H1 (cell line): ENCODE data around the gene WNT3A. TPM values are rescaled to one million over a fixed set of nuclear protein-coding genes. Genes with fewer than 3 reads are reported as not detected.
A peak's percentile ranks its signal among the peaks of the same experiment; 100 is the strongest.

Source experiments
- CTCF ChIA-PET: fragments of 300-600 bp; sonication (Branson Sonifier 250); formaldehyde crosslinking; loops from one replicate; lab custom pipeline; 2021; ENCODE audit not compliant: partially characterized antibody; lab: Charles Lee
- POLR2A ChIA-PET: fragments of 300-600 bp; sonication (Branson Sonifier 250); formaldehyde crosslinking; loops from one replicate; lab custom pipeline; 2021; ENCODE audit warnings: inconsistent platforms; ENCODE audit not compliant: partially characterized antibody; lab: Charles Lee
- DNase-seq, 2 experiments: peaks; one replicate each; pipeline versions ENCODE4 v3.0.0 to v3.0.0-alpha.2; 2010 to 2022; ENCODE audit warnings: low spot score in 2 of 2, low read depth in 1 of 2, mixed read lengths in 1 of 2
- FAIRE-seq: peaks from 2 replicates; lab custom pipeline; 2011; peaks lifted over from hg19 to GRCh38; lab: Jason Lieb, UNC
- H2AFZ ChIP-seq: 2 replicates; pipeline ENCODE4 v1.8.1; 2012; ENCODE audit warnings: low read length, inconsistent platforms
- H2AK5ac ChIP-seq: 2 replicates; pipeline ENCODE4 v1.6.1; 2013; ENCODE audit warnings: low read depth, low read length
- H2BK120ac ChIP-seq: replicated peaks from 2 replicates; pipeline ENCODE3; 2013; ENCODE audit warnings: low read depth, low read length, inconsistent platforms
- H2BK12ac ChIP-seq: 2 replicates; pipeline ENCODE4 v1.6.1; 2013; ENCODE audit warnings: low read depth, low read length
- H2BK15ac ChIP-seq: 2 replicates; pipeline ENCODE4 v1.6.1; 2013; ENCODE audit warnings: low read length
- H2BK20ac ChIP-seq: 2 replicates; pipeline ENCODE4 v1.6.1; 2013; ENCODE audit warnings: low read length
- H2BK5ac ChIP-seq: 2 replicates; pipeline ENCODE4 v1.6.1; 2013; ENCODE audit warnings: low read depth, low read length
- H3K14ac ChIP-seq: 2 replicates; pipeline ENCODE4 v1.6.1; 2013; ENCODE audit warnings: inconsistent platforms; ENCODE audit not compliant: insufficient read length
- H3K18ac ChIP-seq: 2 replicates; pipeline ENCODE4 v1.6.1; 2013; ENCODE audit warnings: low read length; ENCODE audit errors: extremely low read depth
- H3K23ac ChIP-seq: 2 replicates; pipeline ENCODE4 v1.6.1; 2013; ENCODE audit warnings: inconsistent platforms; ENCODE audit not compliant: insufficient read length
- H3K23me2 ChIP-seq: 2 replicates; pipeline ENCODE4 v1.6.1; 2013; ENCODE audit warnings: low read depth, low read length
- H3K27ac ChIP-seq: 2 replicates; pipeline ENCODE4 v1.6.1; 2011; ENCODE audit warnings: low read depth, low read length, inconsistent platforms
- H3K27me3 ChIP-seq, 4 experiments: replicated peaks in 1 of 4; 1 replicate in 1 of 4; 2 replicates in 3 of 4; pipeline versions ENCODE4 v1.6.1 to v1.8.1; 2011 to 2013; ENCODE audit warnings: low read length in 3 of 4, mild to moderate bottlenecking in 3 of 4, inconsistent platforms in 2 of 4, mixed read lengths in 2 of 4, moderate library complexity in 1 of 4; ENCODE audit not compliant: control insufficient read depth in 3 of 4, insufficient read depth in 3 of 4; ENCODE audit errors: extremely low read depth in 1 of 4
- H3K36me3 ChIP-seq, 4 experiments: 2 replicates each; pipeline versions ENCODE4 v1.6.1 to v1.8.1; 2011 to 2013; ENCODE audit warnings: mild to moderate bottlenecking in 4 of 4, low read length in 3 of 4, moderate library complexity in 2 of 4, control low read depth in 1 of 4, inconsistent platforms in 1 of 4; ENCODE audit not compliant: insufficient read depth in 4 of 4, control insufficient read depth in 2 of 4
- H3K4ac ChIP-seq: replicated peaks from 2 replicates; pipeline ENCODE3; 2013; ENCODE audit warnings: low read length, low read depth, mixed read lengths, inconsistent platforms; ENCODE audit not compliant: insufficient read length
- H3K4me1 ChIP-seq, 4 experiments: replicated peaks in 1 of 4; 1 replicate in 1 of 4; 2 replicates in 3 of 4; pipeline versions ENCODE4 v1.6.1 to v1.8.1; 2011 to 2013; ENCODE audit warnings: low read length in 3 of 4, inconsistent platforms in 2 of 4, mixed read lengths in 1 of 4; ENCODE audit not compliant: insufficient read depth in 4 of 4, control insufficient read depth in 3 of 4
- H3K4me2 ChIP-seq, 2 experiments: 2 replicates each; pipeline versions ENCODE4 v1.6.1 to v1.8.1; 2011 to 2013; ENCODE audit warnings: low read depth in 2 of 2, low read length in 2 of 2, control low read depth in 1 of 2, inconsistent platforms in 1 of 2, mild to moderate bottlenecking in 1 of 2; ENCODE audit not compliant: insufficient read depth in 1 of 2
- H3K4me3 ChIP-seq, 4 experiments: fragments of 200-600, 300-600 bp in 1 of 4; sonication (generic), shearing (Covaris generic), sonication (Bioruptor Twin) in 1 of 4; 2 replicates each; pipeline versions ENCODE4 v1.5.1 to v1.8.1; 2011 to 2016; ENCODE audit warnings: low read length in 4 of 4, low read depth in 3 of 4, control low read depth in 2 of 4, inconsistent platforms in 2 of 4, mild to moderate bottlenecking in 2 of 4, mixed read lengths in 1 of 4, moderate library complexity in 1 of 4; ENCODE audit not compliant: insufficient read depth in 2 of 4; ENCODE audit errors: extremely low read depth in 1 of 4
- H3K56ac ChIP-seq: replicated peaks from 2 replicates; pipeline ENCODE3; 2013; ENCODE audit warnings: low read depth, mild to moderate bottlenecking, mixed read lengths, low read length, inconsistent platforms; ENCODE audit not compliant: insufficient read length
- H3K79me1 ChIP-seq: 2 replicates; pipeline ENCODE4 v1.6.1; 2013; ENCODE audit warnings: low read depth, low read length, control low read depth
- H3K79me2 ChIP-seq, 2 experiments: 2 replicates each; pipeline versions ENCODE4 v1.6.1 to v1.8.1; 2012 to 2013; ENCODE audit warnings: low read length in 2 of 2, mild to moderate bottlenecking in 2 of 2, inconsistent platforms in 1 of 2; ENCODE audit not compliant: insufficient read depth in 2 of 2, control insufficient read depth in 1 of 2
- H3K9ac ChIP-seq, 4 experiments: replicated peaks in 1 of 4; 1 replicate in 1 of 4; 2 replicates in 3 of 4; pipeline versions ENCODE4 v1.6.1 to v1.8.1; 2011 to 2013; ENCODE audit warnings: low read depth in 3 of 4, low read length in 3 of 4, control low read depth in 2 of 4, mild to moderate bottlenecking in 2 of 4, moderate library complexity in 2 of 4, inconsistent platforms in 1 of 4; ENCODE audit errors: extremely low read depth in 1 of 4
- H3K9me3 ChIP-seq, 2 experiments: 2 replicates each; pipeline versions ENCODE4 v1.6.1 to v1.8.1; 2012 to 2013; ENCODE audit warnings: mild to moderate bottlenecking in 2 of 2, moderate library complexity in 2 of 2, control low read depth in 1 of 2, inconsistent platforms in 1 of 2, low read depth in 1 of 2, low read length in 1 of 2, mixed read lengths in 1 of 2; ENCODE audit not compliant: insufficient read depth in 2 of 2
- H4K20me1 ChIP-seq, 2 experiments: replicated peaks in 1 of 2; 2 replicates each; pipeline versions ENCODE3 to v1.8.1; 2011 to 2013; ENCODE audit warnings: inconsistent platforms in 2 of 2, low read length in 2 of 2, mild to moderate bottlenecking in 1 of 2; ENCODE audit not compliant: insufficient read depth in 2 of 2, control insufficient read depth in 1 of 2
- H4K5ac ChIP-seq: 2 replicates; pipeline ENCODE4 v1.6.1; 2013; ENCODE audit warnings: low read length, low read depth, mixed read lengths, inconsistent platforms; ENCODE audit not compliant: insufficient read length
- H4K8ac ChIP-seq: 2 replicates; pipeline ENCODE4 v1.8.0; 2013; ENCODE audit warnings: mild to moderate bottlenecking, moderate library complexity, low read length, inconsistent platforms; ENCODE audit not compliant: insufficient read depth; ENCODE audit errors: extremely low read depth
- H4K91ac ChIP-seq: replicated peaks from 2 replicates; pipeline ENCODE3; 2013; ENCODE audit warnings: low read length, mixed read lengths, inconsistent platforms; ENCODE audit not compliant: insufficient read length
- ASH2L ChIP-seq: fragments of 200-600, 300-600 bp; sonication (generic); IDR thresholded peaks from one replicate; pipeline ENCODE4 v1.7.1; 2017; ENCODE audit warnings: low read length
- BRCA1 ChIP-seq: IDR thresholded peaks from 2 replicates; pipeline ENCODE4 v1.6.1; 2012; ENCODE audit warnings: low read depth, low read length, improper control_type of control experiment
- CBX5 ChIP-seq: fragments of 300-800, 300-1000 bp; sonication (generic); IDR thresholded peaks from 2 replicates; pipeline ENCODE4 v1.7.1; 2016; ENCODE audit warnings: antibody characterized with exemption, low read length, low read depth
- CBX8 ChIP-seq: fragments of 300-800, 300-1000 bp; sonication (generic); IDR thresholded peaks from 2 replicates; pipeline ENCODE4 v1.7.1; 2016; ENCODE audit warnings: low read depth, low read length, borderline replicate concordance
- JUND ChIP-seq: IDR thresholded peaks from 2 replicates; pipeline ENCODE4 v1.6.1; 2011; ENCODE audit warnings: mild to moderate bottlenecking, improper control_type of control experiment, low read length
- KDM4A ChIP-seq: IDR thresholded peaks from one replicate; pipeline ENCODE4 v1.7.1; 2012; ENCODE audit warnings: low read depth, mild to moderate bottlenecking, moderate library complexity, low read length, inconsistent platforms; ENCODE audit not compliant: severe bottlenecking
- RBBP5 ChIP-seq: IDR thresholded peaks from 2 replicates; pipeline ENCODE4 v1.7.1; 2012; ENCODE audit warnings: low read depth, mild to moderate bottlenecking, inconsistent platforms, low read length, moderate library complexity, borderline replicate concordance
- SIRT6 ChIP-seq: IDR thresholded peaks from one replicate; pipeline ENCODE4 v1.7.1; 2012; ENCODE audit warnings: low read length, inconsistent platforms
- SRF ChIP-seq: IDR thresholded peaks from 2 replicates; pipeline ENCODE4 v1.6.1; 2011; ENCODE audit warnings: mild to moderate bottlenecking, low read depth, low read length, moderate library complexity
- SUZ12 ChIP-seq: fragments of 200-600 bp; sonication (generic); IDR thresholded peaks from 2 replicates; pipeline ENCODE4 v1.6.1; 2012; ENCODE audit warnings: mild to moderate bottlenecking, inconsistent platforms, low read length, moderate library complexity, mixed read lengths
- TAF1 ChIP-seq: IDR thresholded peaks from 2 replicates; pipeline ENCODE4 v1.6.1; 2011; ENCODE audit warnings: mild to moderate bottlenecking, low read depth, low read length
- TCF12 ChIP-seq: IDR thresholded peaks from 2 replicates; pipeline ENCODE4 v1.6.1; 2011; ENCODE audit warnings: low read depth, mild to moderate bottlenecking, low read length
- WGBS, 2 experiments: shearing (Covaris generic) in 1 of 2; methylation state at CpG; one replicate each; pipeline versions ENCODE4 v1.1.6 to v1.1.7; 2013 to 2015; ENCODE audit warnings: low lambda C conversion rate in 2 of 2, mixed read lengths in 2 of 2, inconsistent platforms in 1 of 2, low coverage in 1 of 2, missing lambda C conversion rate in 1 of 2; ENCODE audit not compliant: insufficient replicate concordance in 2 of 2, insufficient coverage in 1 of 2, insufficient read length in 1 of 2; ENCODE audit errors: extremely low coverage in 1 of 2, missing lambda C conversion rate in 1 of 2; 5-methylcytosine and 5-hydroxymethylcytosine counted together
- polyA plus RNA-seq, 7 experiments: library from polyadenylated mRNA; depleted of rRNA in 3 of 7; stranded (reverse) in 5 of 7; unstranded in 2 of 7; fragments of >200 nt in 5 of 7; fragments of 200-250 nt in 2 of 7; gene quantifications; 1 replicate in 5 of 7; 2 replicates in 1 of 7; 4 replicates in 1 of 7; pipeline versions ENCODE4 v1.2.1 to v1.2.3, GENCODE V29; 2011 to 2013; ENCODE audit warnings: missing spikeins in 2 of 7, mixed read lengths in 2 of 7
- total RNA-seq: library from RNA; stranded (reverse); fragmentation: NEBNext Ultra II Directional; extraction: Animal tissue kit (Norgen Biotek cat#: 25700); gene quantifications from 2 replicates; pipeline ENCODE4 v1.2.1, GENCODE V29; 2021

WNT3A gene
- total and polyA plus RNA-seq, 2 of the 8 experiments (the other 6 are each of a cell fraction or from before 2014, with no cell fraction given) = 0.08 to 0.19 TPM

- Histone ChIP-seq H3K23ac (no peak overlapping the region), H3K14ac (no peak overlapping the region), H3K4me2 (peak overlapping the region; percentile 65 to 94), H4K20me1 (no peaks in the 10 kb centered on the region), H4K5ac (peak overlapping the region; percentile 61), H2BK5ac (no peak overlapping the region), H2AK5ac (no peak overlapping the region; the same call in 1 of the 2 replicates), H2BK15ac (no peak overlapping the region), H3K27me3 (peaks cover 21 to 83% (median 71%) of the 10 kb centered on the region in 4 experiments), H3K23me2 (peaks cover 2% of the 10 kb centered on the region; the same call in 1 of the 2 replicates), H3K4me3 (peak overlapping the region; percentile 50 to 75 (median 69)), H3K9ac (no peak overlapping the region; a peak in 1 of 7 replicates), H2BK120ac (no peak overlapping the region), H2AFZ (peak overlapping the region; percentile 66; the same call in 1 of the 2 replicates), H3K4ac (no peak overlapping the region), H3K36me3 (no peaks in the 10 kb centered on the region), H3K18ac (peak overlapping the region; percentile 87), H3K79me1 (no peaks in the 10 kb centered on the region), H3K79me2 (no peaks in the 10 kb centered on the region), H2BK12ac (no peak overlapping the region), H3K27ac (no peak overlapping the region; the same call in 1 of the 2 replicates), H3K9me3 (no peaks in the 10 kb centered on the region), H2BK20ac (no peak overlapping the region), H3K56ac (no peak overlapping the region), H4K91ac (no peak overlapping the region), H3K4me1 (peaks cover 0 to 7% (median 2%) of the 10 kb centered on the region in 4 experiments; a peak in 3 of 7 replicates), H4K8ac (no peak overlapping the region)
- FAIRE-seq (no peak), DNase-seq (peak in 1 of 2 experiments; percentile 88)
- CTCF ChIA-PET = interaction anchor here (0.6 to 14.1 kb wide), 14 partner anchors 13 to 570 kb away, joined by 3 to 197 read pairs (median 3); partner anchors contain the start of gene WNT3A
- WGBS, 2 experiments = 3% methylated on average over 32 of the region's 34 CpGs; no CpG with 5 or more reads in 1 of the 2 experiments
- POLR2A ChIA-PET = interaction anchor here (1.2 to 2.1 kb wide), 8 partner anchors 13 to 397 kb away, joined by 3 to 5 read pairs (median 4); partner anchors contain the start of gene WNT3A
- TF ChIP-seq CBX5 (no peak), KDM4A (peak; percentile 92), JUND (no peak), TAF1 (no peak), ASH2L (peak; percentile 86), CBX8 (no peak), BRCA1 (no peak), SIRT6 (no peak), RBBP5 (0 out of 2 replicates have a peak, but pooled peaks have one; percentile 33), TCF12 (0 out of 2 replicates have a peak, but pooled peaks have one; percentile 63), SUZ12 (no peak), SRF (no peak)
Measured at GRCh38 chr1:228060458-228061190, 53.8 kb downstream of the WNT3A start.
